ENCODE results near the gene SLC22A17.

DNA sequence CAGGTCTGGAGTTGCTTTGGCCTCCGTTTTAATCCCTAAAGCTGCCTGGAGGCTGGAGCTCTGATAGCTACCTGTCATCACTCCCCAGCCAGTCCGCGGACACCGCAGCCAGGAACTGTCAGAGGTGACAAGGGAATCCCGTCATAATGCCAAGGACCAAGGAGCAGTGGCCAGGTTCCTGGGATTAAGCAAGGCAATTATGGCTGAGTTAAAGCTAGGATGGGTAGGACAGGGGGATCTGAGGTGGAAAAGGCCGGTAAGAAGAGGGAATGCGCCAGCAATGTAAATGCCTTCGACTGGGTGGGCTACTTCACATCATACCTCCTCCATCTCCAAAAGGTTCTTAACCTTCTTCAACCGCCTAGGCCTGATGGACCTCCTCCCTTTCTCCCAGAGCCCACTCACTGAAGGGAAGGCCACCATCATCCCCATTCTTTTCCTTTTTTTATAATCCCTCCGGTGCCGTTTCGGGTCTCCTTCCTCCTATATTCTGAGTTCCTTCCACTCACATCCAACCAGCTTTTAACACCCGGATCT lies 51.9 kb downstream of the SLC22A17 start:
- TF ChIP-seq BHLHE40 (IDR thresholded peaks at IDR 0.05; ENCODE audit: borderline replicate concordance) (no peak), FOXK2 (IDR thresholded peaks at IDR 0.05) (no peak), TARDBP (IDR thresholded peaks at IDR 0.05) (no peak)

Measured in HEK293T (cell line).